Suppressor macrophage (primary cell): ENCODE data around the gene F7.

Experiments
- DNase-seq, 4 experiments: peaks; one replicate each; pipeline ENCODE4 v3.0.0-alpha.2; 2020 to 2022

Gene F7

GRCh38 chr13:113118261-113119021, 12.8 kb downstream of the F7 start:
- no peak for DNase-seq

GRCh38 chr13:113119166-113119821, 13.7 kb downstream of the F7 start:
- no peak for DNase-seq

- no peak for DNase-seq
Measured at GRCh38 chr13:113119822-113120189, 14.2 kb downstream of the F7 start.

DNA sequence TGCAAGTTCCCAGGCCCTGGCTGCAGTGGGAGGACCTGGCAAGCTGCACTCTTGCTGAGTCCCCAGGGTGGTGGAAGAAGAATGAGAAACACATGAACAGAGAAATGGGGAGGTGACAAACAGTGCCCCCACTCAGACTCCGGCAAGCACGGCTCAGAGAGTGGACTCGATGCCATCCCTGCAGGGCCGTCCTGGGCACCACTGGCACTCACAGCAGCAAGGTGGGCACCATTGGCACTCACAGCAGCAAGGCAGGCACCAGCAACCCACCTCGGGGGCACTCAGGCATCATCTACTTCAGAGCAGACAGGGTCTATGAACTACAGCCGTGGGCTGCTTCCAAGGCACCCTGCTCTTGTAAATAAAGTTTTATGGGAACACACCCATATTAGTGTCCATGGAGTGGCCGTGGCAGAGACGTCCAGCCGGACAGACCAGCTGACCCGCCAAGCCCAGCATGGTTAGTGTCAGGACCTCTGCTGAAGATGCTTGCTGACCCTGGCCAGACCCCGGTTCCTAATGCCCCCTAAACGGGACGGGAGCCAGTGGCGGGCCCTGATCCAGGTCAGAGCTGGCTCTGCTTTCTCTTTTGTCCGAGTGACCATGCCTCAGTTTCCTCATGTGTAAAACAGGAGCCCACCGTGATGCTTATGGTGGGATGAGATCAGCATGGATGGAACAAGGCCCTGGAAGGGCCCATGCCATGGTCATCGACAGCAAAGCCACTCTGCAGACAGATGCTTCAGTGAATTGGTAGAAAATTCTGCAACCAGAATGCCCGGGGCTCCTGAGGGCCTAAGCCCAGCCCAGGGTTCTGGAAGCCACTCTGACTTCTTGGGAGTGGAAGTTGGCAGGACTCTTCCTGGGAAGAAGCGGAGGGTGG, 14.9 kb downstream of the F7 start:
- DNase-seq: no peak

GRCh38 chr13:113121183-113121927, 15.8 kb downstream of the F7 start:
- DNase-seq: no peak

DNA sequence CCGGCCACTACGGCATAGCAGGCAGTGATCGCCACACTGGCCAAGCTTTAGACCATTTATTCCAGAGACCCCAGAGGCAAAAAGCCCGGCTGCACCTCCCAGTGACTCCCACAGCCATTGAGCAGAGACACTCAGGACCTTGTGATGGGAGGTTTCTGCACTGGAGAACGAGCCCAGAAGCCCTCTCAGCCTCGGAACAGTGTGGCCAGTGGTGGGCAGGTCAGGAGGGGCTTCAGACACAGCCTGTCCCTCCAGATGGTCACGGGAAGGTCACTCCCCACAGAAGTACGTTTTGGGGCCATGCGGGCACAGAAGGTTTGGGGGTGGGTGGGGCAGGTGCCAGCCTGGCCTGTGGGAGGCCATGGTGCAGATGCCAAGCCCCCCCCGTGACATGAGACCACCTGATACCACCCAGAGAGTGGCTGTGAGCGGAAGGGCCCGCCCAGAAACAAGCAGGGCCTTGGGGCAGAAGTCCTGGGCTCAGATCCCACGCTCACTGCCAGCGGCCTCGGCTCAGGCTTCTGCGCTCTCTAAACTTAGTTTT, 16.4 kb downstream of the F7 start:
- no peak for DNase-seq

- no peak for DNase-seq
Measured at GRCh38 chr13:113122550-113123225, 17.1 kb downstream of the F7 start, which contains the start of gene F10. Gene F10, plus strand, starts transcription at chr13:113122799. Its CDS starts 57 bp downstream, at chr13:113122856.

DNA sequence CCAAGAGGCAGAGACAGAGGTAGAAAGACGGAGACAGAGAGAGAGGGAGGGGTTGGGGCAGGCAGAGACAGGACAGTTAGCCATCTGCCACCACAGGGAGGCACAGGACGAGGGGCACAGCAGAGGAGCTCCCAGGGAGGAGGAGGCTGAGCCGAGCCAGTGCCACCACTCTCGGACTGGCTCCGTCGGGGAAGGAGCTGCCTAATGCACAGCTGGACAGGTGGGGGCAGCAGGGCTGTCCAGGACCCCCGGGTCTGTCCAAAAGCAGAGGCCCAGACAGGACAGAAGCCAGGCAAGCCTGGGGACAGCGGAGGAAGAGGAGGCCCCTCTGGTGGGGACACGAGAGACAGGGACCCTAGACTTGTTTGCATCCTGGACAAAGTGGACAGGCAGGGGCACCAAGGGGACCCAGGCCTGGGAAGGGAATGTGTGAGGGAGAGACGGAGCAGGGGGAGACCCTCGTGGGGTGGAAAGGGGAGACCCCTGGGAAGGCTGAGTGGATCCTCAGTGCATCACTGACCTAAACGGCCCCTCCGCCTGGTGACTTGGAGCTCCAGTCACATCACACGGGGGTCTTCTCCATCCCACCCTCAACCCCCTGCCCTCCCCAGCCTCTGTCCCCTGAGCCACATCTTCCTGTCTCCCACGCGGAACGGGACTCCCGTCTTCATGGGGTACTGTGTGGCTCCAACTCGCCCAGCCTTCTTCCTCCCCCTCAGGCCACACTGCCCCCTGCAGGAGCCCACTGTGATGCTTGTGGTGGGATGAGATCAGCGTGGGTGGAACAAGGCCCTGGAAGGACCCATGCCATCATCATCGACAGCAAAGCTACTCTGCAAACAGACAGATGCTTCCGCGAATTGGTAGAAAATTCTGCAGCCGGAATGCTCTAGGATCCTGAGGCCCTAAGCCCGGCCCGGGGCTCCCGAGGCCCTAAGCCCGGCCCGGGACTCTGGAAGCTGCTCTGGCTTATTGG, 17.9 kb downstream of the F7 start:
- DNase-seq: no peak

GRCh38 chr13:113124211-113124970, 18.8 kb downstream of the F7 start:
- DNase-seq: no peak

DNA sequence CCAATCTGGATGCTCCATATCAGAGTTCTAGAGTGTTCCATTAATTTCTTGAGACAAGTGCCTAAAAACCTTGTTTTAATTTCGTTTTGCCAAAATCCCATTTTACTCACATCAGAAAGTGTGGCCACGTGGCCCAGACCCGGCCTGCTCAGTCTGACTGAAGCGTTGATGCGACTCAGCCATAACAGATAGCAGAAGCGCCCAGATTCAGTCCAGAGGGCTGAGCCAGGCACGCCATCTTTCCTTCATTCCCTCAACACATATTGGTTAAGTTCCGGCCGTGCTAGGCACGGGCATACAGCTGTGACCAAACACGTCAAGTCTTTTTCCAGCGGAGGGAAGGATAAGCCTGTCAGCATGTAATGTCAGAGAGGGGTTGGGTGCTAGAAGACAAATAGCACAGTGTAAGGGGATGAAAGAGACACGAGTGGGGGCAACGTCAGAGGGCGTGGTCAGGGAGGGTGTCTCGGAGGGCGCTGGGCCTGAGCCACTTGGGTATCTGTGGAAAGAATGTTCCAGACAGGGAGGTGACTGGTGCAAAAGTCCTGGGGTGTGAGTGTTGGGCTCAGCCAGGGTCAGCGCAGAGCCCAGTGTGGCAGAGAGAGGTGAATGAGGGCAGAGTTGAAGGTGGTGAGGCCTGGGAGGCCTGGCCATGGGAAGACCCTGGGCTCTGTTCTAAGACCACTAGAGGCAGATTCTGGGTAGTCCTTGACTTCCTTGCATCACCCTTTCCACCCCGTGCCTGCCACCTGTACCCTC, 20.1 kb downstream of the F7 start:
- DNase-seq: no peak

- no peak for DNase-seq
Measured at GRCh38 chr13:113126265-113127150, 20.9 kb downstream of the F7 start.

GRCh38 chr13:113129480-113129879, 23.9 kb downstream of the F7 start:
- DNase-seq: no peak

DNA sequence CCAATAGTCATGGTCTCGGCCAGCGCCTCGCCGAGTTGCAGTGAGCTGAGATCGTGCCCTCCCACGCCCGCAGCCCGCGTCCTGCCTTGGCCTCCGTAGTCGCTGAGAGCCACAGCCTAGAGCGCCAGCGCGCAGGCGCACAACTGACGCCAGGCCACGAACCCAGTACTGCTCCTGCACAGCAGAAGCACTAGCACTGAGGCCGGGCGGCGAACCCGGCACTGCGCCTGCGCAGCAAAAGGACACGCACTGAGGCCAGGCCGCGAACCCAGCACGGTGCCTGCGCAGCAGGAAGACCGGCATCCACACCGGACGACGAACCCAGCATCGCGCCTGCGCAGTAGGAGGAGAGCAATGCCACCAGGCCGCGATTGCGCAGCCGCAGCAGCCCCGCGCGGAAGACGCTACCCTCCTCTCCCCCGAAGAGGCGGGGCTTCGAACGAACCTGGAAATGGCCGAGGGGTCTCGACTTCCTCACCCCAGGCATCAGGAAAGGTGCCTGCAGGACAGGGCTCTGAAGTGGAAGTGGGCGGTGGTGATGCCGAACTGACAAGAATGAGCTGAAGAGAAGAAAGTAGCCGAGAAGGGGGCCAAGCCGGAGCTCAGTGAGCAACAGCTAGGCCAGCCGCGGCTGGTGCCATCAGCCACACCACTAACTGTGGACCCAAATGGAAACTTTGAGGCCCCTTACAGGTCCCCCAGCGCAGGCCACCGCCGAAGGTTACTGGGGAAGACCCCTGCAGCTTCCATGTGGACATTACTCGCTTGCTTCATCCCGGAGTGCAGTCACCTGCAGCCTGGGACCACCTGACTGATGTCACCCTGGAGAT, 24.5 kb downstream of the F7 start:
- DNase-seq: peak in 1 of 4 experiments; percentile 48

DNA sequence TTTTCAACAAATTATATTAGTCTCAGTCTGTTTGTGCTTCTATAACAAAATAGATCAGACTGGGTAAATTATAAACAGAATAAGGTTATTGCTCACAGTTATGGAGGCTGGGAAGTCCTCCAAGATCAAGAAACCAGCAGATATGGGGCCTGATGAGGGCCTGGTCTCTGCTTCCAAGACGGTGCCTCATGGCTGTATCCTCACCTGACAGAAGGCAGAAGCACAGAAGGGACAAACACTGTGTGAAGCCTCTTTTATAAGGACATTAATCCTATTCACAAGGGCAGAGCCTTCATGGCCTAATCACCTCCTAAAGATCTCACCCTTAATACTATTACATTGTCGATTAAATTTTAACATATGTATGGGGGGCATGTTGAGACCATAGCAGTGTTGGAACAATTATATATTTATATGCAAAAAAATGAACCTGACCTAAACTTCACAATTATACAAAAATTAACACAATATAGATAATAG, 29.7 kb downstream of the F7 start:
- DNase-seq: no peak

DNA sequence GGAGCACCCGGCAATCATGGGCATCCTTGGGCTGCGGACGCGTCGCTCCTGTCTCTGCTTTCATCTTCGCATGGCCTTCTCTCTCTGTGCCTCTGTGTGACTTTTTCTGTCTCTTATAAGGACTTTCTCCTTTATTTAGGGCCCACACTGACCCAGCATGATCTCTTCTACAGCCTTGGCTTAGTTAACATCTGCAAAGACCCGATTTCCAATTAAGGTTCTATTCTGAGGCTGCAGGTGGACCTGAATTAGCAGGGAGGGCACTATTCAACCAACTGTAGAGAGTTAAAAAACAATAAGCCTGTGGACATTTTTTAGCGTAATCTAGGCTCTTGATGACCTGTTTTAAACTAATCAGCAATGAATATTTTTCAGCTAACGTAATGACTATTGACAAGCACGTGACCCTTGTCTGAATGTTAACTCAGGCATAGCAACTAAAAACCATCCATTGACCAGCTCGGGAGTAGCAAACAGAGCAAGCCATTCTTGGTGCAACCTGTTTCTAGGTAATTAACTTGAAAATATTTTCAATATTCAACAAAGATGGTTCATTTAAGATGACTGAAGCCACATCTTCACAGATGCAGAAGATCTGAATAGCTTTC, 32.2 kb downstream of the F7 start:
- no peak for DNase-seq
